ENCODE measurements around the gene PLA2G4C. TPM values are rescaled to one million over a fixed set of nuclear protein-coding genes. Genes with fewer than 3 reads are reported as not detected.

PLA2G4C gene
- total RNA-seq, 1 experiment from 2014 or later: 5.9 TPM

DNA sequence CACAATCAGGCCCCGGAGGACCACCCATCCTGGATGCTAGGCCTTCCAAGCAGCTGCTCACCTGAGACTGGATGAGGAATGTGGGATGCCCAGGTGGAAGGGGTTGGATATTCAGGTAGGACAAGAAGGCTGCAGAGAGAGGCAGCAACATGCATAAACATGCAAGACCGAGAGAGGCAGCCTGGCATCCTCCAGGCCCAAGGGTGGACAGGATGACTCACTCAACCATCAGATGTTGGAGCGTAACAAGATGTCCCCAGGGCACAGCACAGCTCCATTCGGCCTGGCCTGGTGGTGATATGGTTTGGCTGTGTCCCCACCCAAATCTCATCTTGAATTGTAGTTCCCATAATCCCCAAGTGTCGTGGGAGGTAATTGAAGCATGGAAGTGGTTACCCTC is 56.8 kb downstream of the PLA2G4C start:
- DNase-seq (ENCODE audit: low read depth): peak; percentile 77

GRCh38 chr19:48053076-48053475 is 57.5 kb downstream of the PLA2G4C start:
- no peak for DNase-seq (ENCODE audit: low read depth)

DNA sequence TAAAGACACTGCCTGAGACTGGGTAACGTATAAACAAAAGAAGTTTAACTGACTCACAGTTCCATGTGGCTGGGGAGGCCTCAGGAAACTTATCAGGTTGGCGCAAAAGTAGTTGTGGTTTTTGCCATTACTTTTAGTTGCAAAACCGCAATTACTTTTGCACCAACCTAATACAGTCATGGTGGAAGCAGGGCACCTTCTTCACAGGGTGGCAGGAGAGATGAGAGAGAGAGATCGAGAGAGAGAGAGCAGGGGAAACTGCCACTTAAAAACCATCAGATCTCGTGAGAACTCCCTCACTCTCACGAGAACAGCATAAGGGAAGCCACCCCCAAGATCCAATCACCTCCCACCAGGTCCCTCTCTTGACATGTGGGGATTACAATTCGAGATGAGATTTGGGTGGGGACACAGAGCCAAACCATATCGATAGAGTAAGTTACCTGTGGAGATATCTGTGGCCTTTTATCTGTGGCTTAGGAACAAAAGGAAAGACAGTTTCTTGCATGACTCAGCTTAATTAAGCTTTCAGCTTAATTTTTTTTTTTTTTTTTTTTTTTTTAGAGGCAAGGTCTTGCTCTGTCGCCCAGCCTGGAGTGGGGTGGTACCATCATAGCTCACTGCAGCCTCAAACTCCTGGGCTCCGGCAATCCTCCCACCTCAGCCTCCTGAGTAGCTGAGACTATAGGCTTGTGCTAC is 59.1 kb downstream of the PLA2G4C start:
- no peak for DNase-seq (ENCODE audit: low read depth)

DNA sequence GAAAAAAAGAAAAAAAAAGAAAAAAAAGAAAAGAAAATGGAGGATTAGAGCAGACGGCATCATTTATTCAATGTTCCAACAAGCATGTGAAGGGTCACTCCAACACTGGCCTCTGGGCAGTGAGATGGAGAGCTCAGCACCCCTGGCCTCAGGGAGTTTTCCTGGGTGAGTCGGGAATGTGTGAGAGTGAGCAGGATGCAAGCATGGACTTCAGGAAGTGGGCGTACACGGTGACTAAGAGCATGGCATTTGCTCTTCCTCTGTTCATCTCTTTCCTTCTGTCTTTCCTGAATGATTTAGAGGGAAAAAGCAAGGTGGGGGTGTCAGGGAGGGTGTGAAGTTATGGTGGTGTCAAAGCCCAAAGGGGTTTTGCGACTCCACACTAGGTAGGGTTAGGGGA is 66.1 kb downstream of the PLA2G4C start:
- peak; percentile 33 for DNase-seq (ENCODE audit: low read depth)

DNA sequence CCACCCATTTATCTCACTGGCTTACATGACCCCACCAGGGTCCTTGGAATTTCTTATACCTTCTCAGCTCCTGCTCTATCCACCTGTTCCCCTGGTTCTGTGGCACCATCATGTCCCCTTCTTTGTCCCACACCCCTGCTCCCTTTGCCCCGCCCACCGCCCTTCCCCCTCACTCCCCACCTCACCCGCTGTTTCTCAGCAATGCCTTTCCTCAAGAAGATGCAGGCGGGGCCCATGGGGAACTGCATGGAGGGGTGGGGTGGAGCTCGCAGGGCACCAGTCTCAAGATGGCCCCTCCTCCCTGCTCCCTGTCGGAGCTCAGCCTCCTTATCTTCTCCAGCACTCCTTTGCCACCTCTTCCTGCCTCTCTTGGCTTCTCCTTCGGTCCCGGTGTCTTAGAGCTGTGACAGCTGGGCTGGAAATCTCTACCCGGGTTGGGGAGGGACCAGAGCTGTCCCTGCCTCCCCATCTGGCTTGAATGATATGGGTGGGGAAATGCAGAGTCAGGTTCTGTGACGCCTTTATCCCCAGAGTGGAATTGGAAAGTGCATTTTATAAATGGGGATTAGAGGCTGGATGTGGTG is 66.8 kb downstream of the PLA2G4C start, which contains the start of gene CABP5:
TSS of gene CABP5 (minus strand) at position 405 of the 584 bp plus-strand sequence. CDS start at position 248, 157 bp downstream.
- DNase-seq (ENCODE audit: low read depth): no peak

- no peak for DNase-seq (ENCODE audit: low read depth)
These were observed 68.6 kb downstream of the PLA2G4C start for GRCh38 chr19:48041877-48042580.

GRCh38 chr19:48036765-48037164 is 73.9 kb downstream of the PLA2G4C start:
- DNase-seq (ENCODE audit: low read depth): no peak

DNA sequence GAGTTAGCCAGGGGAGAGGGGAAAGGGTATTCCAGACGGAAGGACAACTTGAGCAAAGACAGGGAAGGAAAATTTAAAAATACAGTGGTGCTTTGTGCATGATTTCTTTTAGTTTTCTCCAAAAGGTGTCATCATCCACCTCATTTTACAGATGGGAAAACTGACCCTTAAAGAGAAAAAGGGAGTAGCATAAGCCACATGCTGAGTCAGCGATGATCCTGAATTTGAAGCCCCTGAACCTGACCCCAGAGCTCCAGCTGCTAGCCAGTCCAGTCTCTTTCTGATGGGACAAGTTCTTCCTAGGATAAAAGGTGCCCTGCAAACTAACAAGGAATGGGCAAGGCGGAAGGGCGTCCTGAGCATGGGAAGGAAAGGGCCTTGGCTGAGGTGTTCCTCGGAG is 77.0 kb downstream of the PLA2G4C start:
- DNase-seq (ENCODE audit: low read depth): no peak

DNA sequence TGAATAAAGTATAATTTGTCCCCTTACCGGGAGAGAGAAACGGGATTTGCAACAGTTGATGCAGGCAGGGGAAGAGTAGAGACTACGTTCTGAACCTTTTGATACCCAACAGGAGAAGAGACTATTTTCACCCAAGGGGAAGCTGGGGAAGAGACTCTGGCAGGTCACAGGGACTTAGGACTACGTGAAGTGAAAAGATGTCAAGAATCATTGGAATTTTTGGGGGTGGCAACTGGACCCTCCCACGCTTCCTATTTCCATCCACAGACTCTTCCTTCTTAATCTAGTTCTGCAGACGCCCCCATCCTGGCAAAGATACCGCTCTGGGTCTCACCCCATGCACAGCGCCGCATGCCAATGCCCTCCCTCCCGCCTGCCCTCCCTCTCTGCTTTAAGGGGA is 80.5 kb downstream of the PLA2G4C start:
- no peak for DNase-seq (ENCODE audit: low read depth)

DNA sequence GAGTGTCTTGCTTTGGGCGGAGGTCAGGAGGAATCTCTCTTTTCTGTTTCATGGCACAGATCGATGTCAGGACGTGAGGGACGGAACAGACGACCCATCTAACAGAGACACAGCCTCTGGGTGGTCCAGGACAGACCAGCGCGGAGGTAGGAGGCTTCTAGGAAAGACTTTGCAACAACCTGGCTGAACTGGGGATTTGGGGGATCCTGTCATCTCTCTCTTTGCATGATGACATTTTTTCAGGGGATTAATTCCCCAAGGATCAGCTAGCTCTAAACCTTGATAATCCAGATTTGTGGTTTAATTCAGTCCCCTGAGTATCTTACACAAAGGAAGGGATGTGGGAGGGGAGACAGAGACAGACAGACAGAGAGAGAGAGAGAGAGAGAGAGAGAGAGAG is 81.2 kb downstream of the PLA2G4C start:
- no peak for DNase-seq (ENCODE audit: low read depth)

DNA sequence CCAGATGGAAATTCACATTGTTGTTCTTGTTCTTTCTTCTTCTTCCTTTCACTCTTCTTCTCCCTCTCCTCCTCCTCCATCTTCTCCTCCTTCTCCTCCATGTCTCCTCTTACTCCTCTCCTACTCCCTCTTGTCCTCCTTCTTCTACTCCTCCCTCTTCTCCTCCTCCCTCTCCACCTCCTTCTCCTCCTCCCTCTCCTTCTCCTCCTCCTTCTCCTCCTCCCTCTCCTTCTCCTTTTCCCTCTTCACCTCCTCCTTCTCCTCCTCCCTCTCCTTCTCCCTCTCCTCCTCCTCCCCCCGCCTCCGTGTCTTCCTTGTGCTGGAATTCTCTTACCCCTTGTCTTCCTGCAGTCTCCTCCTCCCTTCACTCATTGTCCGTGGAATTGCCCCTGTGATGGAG is 85.1 kb downstream of the PLA2G4C start:
- no peak for DNase-seq (ENCODE audit: low read depth)

DNA sequence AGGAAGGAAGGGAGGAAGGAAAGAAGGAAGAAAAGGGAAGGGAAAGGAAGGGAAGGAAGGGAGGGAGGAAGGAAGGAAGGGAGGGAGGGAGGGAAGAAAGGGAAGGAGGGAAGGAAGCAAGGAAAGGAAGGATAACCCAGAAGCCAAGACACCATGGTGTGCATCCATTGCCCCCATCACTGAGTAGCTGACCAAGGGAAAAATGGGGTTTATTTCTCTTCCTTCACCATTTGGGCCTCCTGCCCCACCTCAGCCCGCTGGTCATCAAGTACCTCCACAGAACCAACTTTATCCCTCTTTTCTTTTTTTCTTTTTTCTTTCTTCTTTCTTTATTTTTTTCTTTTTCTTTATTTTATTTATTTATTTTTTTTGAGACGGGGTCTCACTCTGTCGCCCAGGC is 87.1 kb downstream of the PLA2G4C start:
- DNase-seq (ENCODE audit: low read depth): no peak

DNA sequence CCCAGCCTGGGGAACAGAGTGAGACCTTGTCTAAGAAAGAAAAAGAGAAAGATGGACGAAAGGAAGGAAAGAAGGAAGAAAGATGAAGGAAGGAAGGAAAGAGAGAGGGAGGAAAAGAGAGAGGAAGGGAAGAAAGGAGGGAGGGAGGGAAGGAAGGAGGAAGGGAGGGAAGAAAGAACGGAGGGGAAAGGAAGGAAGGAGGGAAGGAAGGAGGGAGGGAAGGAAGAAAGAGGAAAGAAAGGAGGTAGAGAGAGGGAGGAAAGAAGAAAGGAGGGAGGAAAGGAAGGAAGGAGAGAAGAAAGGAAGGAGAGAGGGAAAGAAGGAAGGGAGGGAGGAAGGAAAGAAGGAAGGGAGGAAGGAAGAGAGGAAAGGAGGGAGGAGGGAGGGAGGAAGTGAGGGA is 87.6 kb downstream of the PLA2G4C start:
- no peak for DNase-seq (ENCODE audit: low read depth)

DNA sequence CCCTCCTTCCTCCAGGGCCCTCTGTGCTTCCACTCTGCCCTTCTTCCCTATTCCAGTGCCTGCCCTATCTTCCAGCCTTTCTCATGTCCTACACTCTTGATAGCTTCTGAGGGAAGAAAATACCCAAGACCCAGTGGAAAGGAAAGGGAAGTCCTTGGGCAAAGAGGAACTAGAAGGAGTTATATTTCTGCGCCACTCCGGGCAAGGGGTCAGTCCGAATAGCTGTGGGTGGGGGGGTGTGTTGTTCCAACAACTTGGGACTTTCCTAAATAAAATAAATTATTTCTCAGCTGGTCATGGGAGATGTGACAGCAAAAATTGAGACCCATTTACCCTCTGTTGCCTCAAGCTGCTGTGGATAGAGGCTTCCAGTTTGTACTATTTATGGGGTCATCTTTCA is 89.9 kb downstream of the PLA2G4C start:
- DNase-seq (ENCODE audit: low read depth): no peak

- DNase-seq (ENCODE audit: low read depth): no peak
These were observed 99.5 kb downstream of the PLA2G4C start for GRCh38 chr19:48010932-48011758.

- peak; percentile 15 for DNase-seq (ENCODE audit: low read depth)
These were observed 103.9 kb downstream of the PLA2G4C start for GRCh38 chr19:48006762-48007161.

DNA sequence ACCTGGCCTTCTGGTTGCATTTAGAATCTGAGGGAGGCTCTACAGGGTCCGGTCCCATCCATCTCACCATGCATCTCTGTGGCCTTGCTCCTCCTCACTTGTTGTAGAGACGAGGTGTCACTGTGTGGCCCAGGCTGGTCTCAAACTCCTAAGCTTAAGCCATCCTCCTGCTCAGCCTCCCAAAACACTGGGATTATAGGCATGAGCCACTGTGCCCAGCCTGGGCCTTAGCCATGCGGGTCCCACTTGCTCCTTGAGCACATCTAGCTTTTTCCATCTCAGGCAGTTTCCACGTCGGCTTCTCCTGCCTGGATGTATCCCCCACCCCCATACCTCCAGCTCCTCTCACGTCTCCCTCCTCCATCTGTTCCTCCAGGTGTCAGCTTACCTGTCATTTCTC is 106.4 kb downstream of the PLA2G4C start:
- no peak for DNase-seq (ENCODE audit: low read depth)

DNA sequence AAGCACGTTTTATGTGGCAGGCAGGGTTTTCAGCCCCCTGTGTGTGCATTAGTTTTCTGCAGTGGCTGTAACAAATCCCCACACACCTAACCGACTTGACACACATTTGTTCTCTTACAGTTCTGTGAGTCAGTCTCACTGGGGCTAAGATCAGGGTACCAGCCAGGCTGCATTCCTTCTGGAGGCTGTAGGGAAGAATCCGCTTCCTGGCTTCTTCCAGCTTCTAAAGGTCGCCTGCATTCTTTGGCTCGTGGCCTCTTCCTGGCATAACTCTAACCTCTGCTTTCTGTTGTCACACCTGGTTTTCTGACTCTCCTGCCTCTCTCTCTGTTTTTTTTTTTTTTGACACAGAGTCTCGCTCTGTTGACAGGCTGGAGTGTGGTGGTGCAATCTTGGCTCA is 109.8 kb downstream of the PLA2G4C start:
- no peak for DNase-seq (ENCODE audit: low read depth)

GRCh38 chr19:47998800-47999199 is 111.8 kb downstream of the PLA2G4C start:
- DNase-seq (ENCODE audit: low read depth): no peak

Measured in RPMI7951 (cell line).